ENCODE data around the gene RYR1. TPM values are rescaled to one million over a fixed set of nuclear protein-coding genes. Genes with fewer than 3 reads are reported as not detected.

RYR1 gene
- total and polyA plus RNA-seq, 2 of the 13 experiments (the other 11 are each of a cell fraction or from before 2014, with no cell fraction given), result 0.03 TPM; not detected in 1

DNA sequence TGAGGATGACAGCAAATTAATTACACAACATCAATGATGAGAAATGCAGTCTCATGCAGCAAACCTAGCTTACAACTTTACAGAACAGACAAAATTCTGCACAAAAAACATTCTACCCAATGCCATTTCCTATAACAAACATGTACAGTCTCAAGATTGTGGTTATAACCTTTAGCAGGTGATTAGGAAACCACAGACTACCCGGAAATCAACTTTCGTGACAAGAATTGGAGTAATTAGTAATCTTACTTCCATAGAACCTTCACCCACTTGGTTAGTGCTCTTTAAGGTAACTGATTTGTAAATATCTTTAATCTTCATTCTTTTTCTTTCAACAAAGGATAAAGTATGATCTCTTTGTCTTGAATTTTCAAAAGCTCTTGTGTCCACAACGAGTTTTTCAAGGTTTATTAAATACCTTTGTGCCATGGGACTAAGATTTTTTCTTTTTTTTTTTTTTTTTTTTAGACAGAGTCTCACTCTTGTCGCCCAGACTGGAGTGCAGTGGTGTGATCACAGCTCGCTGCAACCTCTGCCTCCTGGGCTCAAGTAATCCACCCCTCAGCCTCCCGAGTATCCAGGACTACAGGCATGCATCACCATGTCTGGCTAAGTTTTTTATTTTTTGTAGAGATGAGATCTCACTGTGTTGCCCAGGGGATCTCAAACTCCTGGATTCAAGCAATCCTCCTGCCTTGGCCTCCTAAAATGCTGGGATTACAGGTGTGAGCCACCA, 105.5 kb downstream of the RYR1 start:
- ChIA-PET POLR2A (no interaction called here), CTCF (ENCODE audit: low intra/inter-chr PET ratio, low total read pairs) (no interaction called here)
- peaks cover 11% of the 10 kb centered on the region for H3K9me3 ChIP-seq (ENCODE audit: low read length)
- WGBS (ENCODE audit: low lambda C conversion rate), result 5% methylated on average over 6 of the region's 6 CpGs
- TF ChIP-seq ZNF878 (CRISPR knock-in tag; IDR thresholded peaks at IDR 0.05) (no peak), PAF1 (CRISPR knock-in tag; IDR thresholded peaks at IDR 0.05) (no peak), ZNF724P (CRISPR knock-in tag; IDR thresholded peaks at IDR 0.05; ENCODE audit: borderline replicate concordance) (no peak), ZNF589 (CRISPR knock-in tag; conservative IDR thresholded peaks at IDR 0.05) (no peak), ZNF136 (CRISPR knock-in tag; IDR thresholded peaks at IDR 0.05; ENCODE audit: low read depth) (no peak), STAT5B (CRISPR knock-in tag; IDR thresholded peaks at IDR 0.05) (no peak), MIER3 (CRISPR knock-in tag; IDR thresholded peaks at IDR 0.05; ENCODE audit: borderline replicate concordance) (no peak), ZSCAN12 (CRISPR knock-in tag; IDR thresholded peaks at IDR 0.05) (no peak), ZNF737 (CRISPR knock-in tag; IDR thresholded peaks at IDR 0.05; ENCODE audit: borderline replicate concordance) (no peak), PAWR (CRISPR knock-in tag; IDR thresholded peaks at IDR 0.05; ENCODE audit: borderline replicate concordance) (no peak), SSRP1 (CRISPR knock-in tag; IDR thresholded peaks at IDR 0.05) (no peak), ATAD3A (CRISPR knock-in tag; IDR thresholded peaks at IDR 0.05) (no peak)
- TF ChIP-seq, protein P1, sequence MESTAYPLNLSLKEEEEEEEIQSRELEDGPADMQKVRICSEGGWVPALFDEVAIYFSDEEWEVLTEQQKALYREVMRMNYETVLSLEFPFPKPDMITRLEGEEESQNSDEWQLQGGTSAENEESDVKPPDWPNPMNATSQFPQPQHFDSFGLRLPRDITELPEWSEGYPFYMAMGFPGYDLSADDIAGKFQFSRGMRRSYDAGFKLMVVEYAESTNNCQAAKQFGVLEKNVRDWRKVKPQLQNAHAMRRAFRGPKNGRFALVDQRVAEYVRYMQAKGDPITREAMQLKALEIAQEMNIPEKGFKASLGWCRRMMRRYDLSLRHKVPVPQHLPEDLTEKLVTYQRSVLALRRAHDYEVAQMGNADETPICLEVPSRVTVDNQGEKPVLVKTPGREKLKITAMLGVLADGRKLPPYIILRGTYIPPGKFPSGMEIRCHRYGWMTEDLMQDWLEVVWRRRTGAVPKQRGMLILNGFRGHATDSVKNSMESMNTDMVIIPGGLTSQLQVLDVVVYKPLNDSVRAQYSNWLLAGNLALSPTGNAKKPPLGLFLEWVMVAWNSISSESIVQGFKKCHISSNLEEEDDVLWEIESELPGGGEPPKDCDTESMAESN (CRISPR knock-in tag; conservative IDR thresholded peaks at IDR 0.05), result no peak
- TF ChIP-seq, protein P2, sequence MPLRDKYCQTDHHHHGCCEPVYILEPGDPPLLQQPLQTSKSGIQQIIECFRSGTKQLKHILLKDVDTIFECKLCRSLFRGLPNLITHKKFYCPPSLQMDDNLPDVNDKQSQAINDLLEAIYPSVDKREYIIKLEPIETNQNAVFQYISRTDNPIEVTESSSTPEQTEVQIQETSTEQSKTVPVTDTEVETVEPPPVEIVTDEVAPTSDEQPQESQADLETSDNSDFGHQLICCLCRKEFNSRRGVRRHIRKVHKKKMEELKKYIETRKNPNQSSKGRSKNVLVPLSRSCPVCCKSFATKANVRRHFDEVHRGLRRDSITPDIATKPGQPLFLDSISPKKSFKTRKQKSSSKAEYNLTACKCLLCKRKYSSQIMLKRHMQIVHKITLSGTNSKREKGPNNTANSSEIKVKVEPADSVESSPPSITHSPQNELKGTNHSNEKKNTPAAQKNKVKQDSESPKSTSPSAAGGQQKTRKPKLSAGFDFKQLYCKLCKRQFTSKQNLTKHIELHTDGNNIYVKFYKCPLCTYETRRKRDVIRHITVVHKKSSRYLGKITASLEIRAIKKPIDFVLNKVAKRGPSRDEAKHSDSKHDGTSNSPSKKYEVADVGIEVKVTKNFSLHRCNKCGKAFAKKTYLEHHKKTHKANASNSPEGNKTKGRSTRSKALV (CRISPR knock-in tag; IDR thresholded peaks at IDR 0.05), result no peak
- TF ChIP-seq, protein P3, sequence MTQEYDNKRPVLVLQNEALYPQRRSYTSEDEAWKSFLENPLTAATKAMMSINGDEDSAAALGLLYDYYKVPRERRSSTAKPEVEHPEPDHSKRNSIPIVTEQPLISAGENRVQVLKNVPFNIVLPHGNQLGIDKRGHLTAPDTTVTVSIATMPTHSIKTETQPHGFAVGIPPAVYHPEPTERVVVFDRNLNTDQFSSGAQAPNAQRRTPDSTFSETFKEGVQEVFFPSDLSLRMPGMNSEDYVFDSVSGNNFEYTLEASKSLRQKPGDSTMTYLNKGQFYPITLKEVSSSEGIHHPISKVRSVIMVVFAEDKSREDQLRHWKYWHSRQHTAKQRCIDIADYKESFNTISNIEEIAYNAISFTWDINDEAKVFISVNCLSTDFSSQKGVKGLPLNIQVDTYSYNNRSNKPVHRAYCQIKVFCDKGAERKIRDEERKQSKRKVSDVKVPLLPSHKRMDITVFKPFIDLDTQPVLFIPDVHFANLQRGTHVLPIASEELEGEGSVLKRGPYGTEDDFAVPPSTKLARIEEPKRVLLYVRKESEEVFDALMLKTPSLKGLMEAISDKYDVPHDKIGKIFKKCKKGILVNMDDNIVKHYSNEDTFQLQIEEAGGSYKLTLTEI (CRISPR knock-in tag; conservative IDR thresholded peaks at IDR 0.05), result no peak
- H3K79me2 ChIP-seq (ENCODE audit: insufficient read depth, low read length), result no peaks in the 10 kb centered on the region
- intact Hi-C loops (cut with micrococcal nuclease; ENCODE audit: unreplicated experiment), result no loop called here
- in situ Hi-C loops (cut with HindIII; ENCODE audit: extremely low pct_ligation_motif_present, low pct_unique_long_range_greater_than_20kb), result no loop called here
- DNase-seq (ENCODE audit: low spot score) (no peak), FAIRE-seq (no peak), ATAC-seq (no peak)
- peaks cover 8% of the 10 kb centered on the region for H3K4me1 ChIP-seq (ENCODE audit: insufficient read depth, low read length)
- H3K36me3 ChIP-seq (replicated peaks in 1 of 2; ENCODE audit: control insufficient read depth in 1 of 2, insufficient read depth in 2 of 2, low read length in 2 of 2), result no peaks in the 10 kb centered on the region
- no peak overlapping the region for H3K27ac ChIP-seq (ENCODE audit: extremely low read length, insufficient read depth, low read length)
- H3K9ac ChIP-seq (ENCODE audit: insufficient read depth, low read depth, low read length), result no peak overlapping the region
- no peaks in the 10 kb centered on the region for H4K20me1 ChIP-seq (ENCODE audit: insufficient read depth, low read length)
- BruUV-seq (replicated peaks), result no TSS peak
- H3K4me3 ChIP-seq (replicated peaks in 1 of 3; ENCODE audit: insufficient read depth in 1 of 3, low read depth in 2 of 3, low read length in 3 of 3), result no peak overlapping the region
- H2AFZ ChIP-seq (ENCODE audit: low read length), result no peak overlapping the region
- H3K4me2 ChIP-seq (ENCODE audit: low read depth, low read length), result no peak overlapping the region
- peaks cover 0 to 17% of the 10 kb centered on the region in 2 experiments; a peak in 2 of 5 replicates for H3K27me3 ChIP-seq (ENCODE audit: control insufficient read depth in 1 of 2, insufficient read depth in 2 of 2, low read length in 2 of 2)
